ENCODE measurements around the gene TARM1. TPM values are rescaled to one million over a fixed set of nuclear protein-coding genes. Genes with fewer than 3 reads are reported as not detected.

Gene TARM1
- total and polyA plus RNA-seq, 10 donors, result 1.5 TPM; not detected in 9

GRCh38 chr19:54127688-54128440, 46.7 kb upstream of the TARM1 start:
- no peak for DNase-seq
- H3K36me3 ChIP-seq, result peaks cover 4 to 100% (median 89%) of the 10 kb centered on the region in 6 donors
- H3K27me3 ChIP-seq (replicated peaks in 1 of 7), result no peaks in the 10 kb centered on the region
- no peak overlapping the region for H3K27ac ChIP-seq
- no peaks in the 10 kb centered on the region for H3K9me3 ChIP-seq
- TF ChIP-seq POLR2A (IDR thresholded peaks at IDR 0.05), result no peak
- no peak for TF ChIP-seq POLR2AphosphoS5 (IDR thresholded peaks at IDR 0.05)
- TF ChIP-seq CTCF (IDR thresholded peaks at IDR 0.05 in 8 of 11, conservative IDR thresholded peaks at IDR 0.05 in 3 of 11), result no peak
- H3K4me1 ChIP-seq, result no peaks in the 10 kb centered on the region
- 93 to 95% (median 94%) methylated on average over 41 to 44 of the region's 44 CpGs for WGBS, 5 donors
- no peak overlapping the region for H3K4me3 ChIP-seq
- intact Hi-C loops (cut with DNase I; ENCODE audit: low total_unique reads), result no loop called here

- TF ChIP-seq POLR2A (IDR thresholded peaks at IDR 0.05) (no peak), POLR2AphosphoS5 (IDR thresholded peaks at IDR 0.05) (no peak)
- no peak for DNase-seq
- no peaks in the 10 kb centered on the region for H3K27me3 ChIP-seq (replicated peaks in 1 of 7)
- H3K4me3 ChIP-seq, result no peak overlapping the region
- peaks cover 4 to 100% (median 91%) of the 10 kb centered on the region in 6 donors for H3K36me3 ChIP-seq
- H3K4me1 ChIP-seq, result no peaks in the 10 kb centered on the region
- intact Hi-C loops (cut with DNase I; ENCODE audit: low total_unique reads), result no loop called here
- 46 to 94% (median 89%) methylated on average over 2 to 9 of the region's 9 CpGs for WGBS, 5 donors
- no peaks in the 10 kb centered on the region for H3K9me3 ChIP-seq
- H3K27ac ChIP-seq, result no peak overlapping the region
These were observed 44.5 kb upstream of the TARM1 start for GRCh38 chr19:54125713-54126112.

- no peaks in the 10 kb centered on the region for H3K4me1 ChIP-seq
- intact Hi-C loops (cut with DNase I; ENCODE audit: low total_unique reads), result no loop called here
- no peak overlapping the region for H3K27ac ChIP-seq
- WGBS, 5 donors, result 90 to 96% (median 96%) methylated on average over 15 to 19 of the region's 19 CpGs
- DNase-seq, result no peak
- TF ChIP-seq POLR2AphosphoS5 (IDR thresholded peaks at IDR 0.05) (no peak), POLR2A (IDR thresholded peaks at IDR 0.05) (no peak), CTCF (IDR thresholded peaks at IDR 0.05 in 8 of 11, conservative IDR thresholded peaks at IDR 0.05 in 3 of 11) (no peak)
- H3K36me3 ChIP-seq, result peaks cover 4 to 100% (median 96%) of the 10 kb centered on the region in 6 donors
- H3K27me3 ChIP-seq (replicated peaks in 1 of 7), result no peaks in the 10 kb centered on the region
- H3K4me3 ChIP-seq, result no peak overlapping the region
- no peaks in the 10 kb centered on the region for H3K9me3 ChIP-seq
These were observed 43.2 kb upstream of the TARM1 start for GRCh38 chr19:54124393-54124792.

GRCh38 chr19:54123682-54124081, 42.5 kb upstream of the TARM1 start:
- Histone ChIP-seq H3K4me3 (no peak overlapping the region), H3K9me3 (no peaks in the 10 kb centered on the region), H3K4me1 (no peaks in the 10 kb centered on the region), H3K27ac (no peak overlapping the region), H3K36me3 (peaks cover 1 to 100% (median 93%) of the 10 kb centered on the region in 6 donors), H3K27me3 (replicated peaks in 1 of 7) (no peaks in the 10 kb centered on the region)
- 60 to 100% (median 96%) methylated on average over 1 to 17 of the region's 17 CpGs for whole genome bisulfite sequencing, 5 donors
- TF ChIP-seq CTCF (IDR thresholded peaks at IDR 0.05 in 8 of 11, conservative IDR thresholded peaks at IDR 0.05 in 3 of 11), result no peak
- no peak for TF ChIP-seq POLR2A (IDR thresholded peaks at IDR 0.05)
- no peak for TF ChIP-seq POLR2AphosphoS5 (IDR thresholded peaks at IDR 0.05)
- DNase-seq, result no peak
- intact Hi-C loops (cut with DNase I; ENCODE audit: low total_unique reads), result no loop called here
